PFSK-1 (cell line): ENCODE measurements around the gene CSPG5.

Experiments
- FOXP2 ChIP-seq: optimal IDR thresholded peaks from 2 replicates; pipeline ENCODE3; 2011; ENCODE audit warnings: borderline replicate concordance, control low read depth, inconsistent platforms; ENCODE audit not compliant: insufficient read depth; ENCODE audit errors: extremely low read length, extremely low read depth
- POLR2AphosphoS5 ChIP-seq: IDR thresholded peaks from 2 replicates; pipeline ENCODE4 v1.6.1; 2012; ENCODE audit warnings: low read depth, mild to moderate bottlenecking, control low read depth, low read length, moderate library complexity
- SIN3A ChIP-seq: IDR thresholded peaks from 2 replicates; pipeline ENCODE4 v1.6.1; 2012; ENCODE audit warnings: mild to moderate bottlenecking, low read length, moderate library complexity, borderline replicate concordance; ENCODE audit not compliant: insufficient read depth
- TAF1 ChIP-seq: IDR thresholded peaks from 2 replicates; pipeline ENCODE4 v1.6.1; 2012; ENCODE audit warnings: low read length, control low read depth, borderline replicate concordance; ENCODE audit not compliant: insufficient read depth
- TF ChIP-seq, protein P1 (sequence below), 2 experiments: IDR thresholded peaks; 2 replicates each; pipeline versions ENCODE4 v1.6.1 to v1.8.0; 2011 to 2012; ENCODE audit warnings: low read depth in 2 of 2, low read length in 2 of 2, control low read depth in 1 of 2, inconsistent platforms in 1 of 2, mild to moderate bottlenecking in 1 of 2, moderate library complexity in 1 of 2; ENCODE audit not compliant: insufficient read depth in 1 of 2

CSPG5 gene

DNA sequence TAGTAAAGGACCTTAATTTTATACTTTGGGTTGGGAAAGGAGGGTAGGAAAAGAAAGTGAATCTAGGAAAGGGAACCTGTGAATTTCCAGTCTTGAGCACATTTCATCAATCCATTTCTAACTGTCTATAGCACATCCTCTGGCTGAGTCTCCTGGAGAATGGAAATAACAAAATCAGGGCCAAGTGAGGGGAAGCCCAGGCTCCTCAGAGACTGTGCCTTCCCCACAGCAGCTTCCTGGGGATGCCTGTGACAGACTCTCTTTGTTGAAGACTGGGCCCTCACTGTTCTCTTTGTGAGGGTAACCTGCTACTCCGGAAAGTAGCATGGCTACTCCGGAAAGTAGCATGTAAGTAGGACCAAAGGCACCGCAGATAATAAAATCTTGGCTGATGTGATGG is 22.6 kb upstream of the CSPG5 start:
- no peak for TF ChIP-seq TAF1

DNA sequence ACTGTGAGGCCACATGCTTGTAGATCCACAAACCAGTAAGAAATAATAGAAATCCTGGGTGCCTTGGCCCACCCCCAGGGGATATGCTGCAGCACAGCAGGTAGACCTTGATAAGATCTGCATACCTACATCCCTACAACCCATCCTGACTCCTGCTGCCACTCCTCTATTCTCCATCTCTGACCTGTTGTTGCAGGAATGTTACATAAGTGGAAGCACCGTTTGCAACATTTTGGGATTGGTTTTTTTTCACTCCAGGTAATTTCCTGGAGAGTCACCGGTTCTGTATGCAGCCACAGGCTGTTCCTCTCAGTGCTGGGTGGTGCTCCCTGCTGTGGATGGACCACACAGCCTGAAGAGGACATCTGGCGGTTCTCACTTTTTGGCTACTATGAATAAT is 16.1 kb upstream of the CSPG5 start:
- TF ChIP-seq SIN3A, result no peak
- TF ChIP-seq, protein P1, sequence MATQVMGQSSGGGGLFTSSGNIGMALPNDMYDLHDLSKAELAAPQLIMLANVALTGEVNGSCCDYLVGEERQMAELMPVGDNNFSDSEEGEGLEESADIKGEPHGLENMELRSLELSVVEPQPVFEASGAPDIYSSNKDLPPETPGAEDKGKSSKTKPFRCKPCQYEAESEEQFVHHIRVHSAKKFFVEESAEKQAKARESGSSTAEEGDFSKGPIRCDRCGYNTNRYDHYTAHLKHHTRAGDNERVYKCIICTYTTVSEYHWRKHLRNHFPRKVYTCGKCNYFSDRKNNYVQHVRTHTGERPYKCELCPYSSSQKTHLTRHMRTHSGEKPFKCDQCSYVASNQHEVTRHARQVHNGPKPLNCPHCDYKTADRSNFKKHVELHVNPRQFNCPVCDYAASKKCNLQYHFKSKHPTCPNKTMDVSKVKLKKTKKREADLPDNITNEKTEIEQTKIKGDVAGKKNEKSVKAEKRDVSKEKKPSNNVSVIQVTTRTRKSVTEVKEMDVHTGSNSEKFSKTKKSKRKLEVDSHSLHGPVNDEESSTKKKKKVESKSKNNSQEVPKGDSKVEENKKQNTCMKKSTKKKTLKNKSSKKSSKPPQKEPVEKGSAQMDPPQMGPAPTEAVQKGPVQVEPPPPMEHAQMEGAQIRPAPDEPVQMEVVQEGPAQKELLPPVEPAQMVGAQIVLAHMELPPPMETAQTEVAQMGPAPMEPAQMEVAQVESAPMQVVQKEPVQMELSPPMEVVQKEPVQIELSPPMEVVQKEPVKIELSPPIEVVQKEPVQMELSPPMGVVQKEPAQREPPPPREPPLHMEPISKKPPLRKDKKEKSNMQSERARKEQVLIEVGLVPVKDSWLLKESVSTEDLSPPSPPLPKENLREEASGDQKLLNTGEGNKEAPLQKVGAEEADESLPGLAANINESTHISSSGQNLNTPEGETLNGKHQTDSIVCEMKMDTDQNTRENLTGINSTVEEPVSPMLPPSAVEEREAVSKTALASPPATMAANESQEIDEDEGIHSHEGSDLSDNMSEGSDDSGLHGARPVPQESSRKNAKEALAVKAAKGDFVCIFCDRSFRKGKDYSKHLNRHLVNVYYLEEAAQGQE (IDR thresholded peaks at IDR 0.05; ENCODE audit: insufficient read depth in 1 of 2, low read depth in 2 of 2, low read length in 2 of 2), result no peak
- TF ChIP-seq FOXP2, result no peak
- no peak for TF ChIP-seq POLR2AphosphoS5
- TF ChIP-seq TAF1, result no peak

DNA sequence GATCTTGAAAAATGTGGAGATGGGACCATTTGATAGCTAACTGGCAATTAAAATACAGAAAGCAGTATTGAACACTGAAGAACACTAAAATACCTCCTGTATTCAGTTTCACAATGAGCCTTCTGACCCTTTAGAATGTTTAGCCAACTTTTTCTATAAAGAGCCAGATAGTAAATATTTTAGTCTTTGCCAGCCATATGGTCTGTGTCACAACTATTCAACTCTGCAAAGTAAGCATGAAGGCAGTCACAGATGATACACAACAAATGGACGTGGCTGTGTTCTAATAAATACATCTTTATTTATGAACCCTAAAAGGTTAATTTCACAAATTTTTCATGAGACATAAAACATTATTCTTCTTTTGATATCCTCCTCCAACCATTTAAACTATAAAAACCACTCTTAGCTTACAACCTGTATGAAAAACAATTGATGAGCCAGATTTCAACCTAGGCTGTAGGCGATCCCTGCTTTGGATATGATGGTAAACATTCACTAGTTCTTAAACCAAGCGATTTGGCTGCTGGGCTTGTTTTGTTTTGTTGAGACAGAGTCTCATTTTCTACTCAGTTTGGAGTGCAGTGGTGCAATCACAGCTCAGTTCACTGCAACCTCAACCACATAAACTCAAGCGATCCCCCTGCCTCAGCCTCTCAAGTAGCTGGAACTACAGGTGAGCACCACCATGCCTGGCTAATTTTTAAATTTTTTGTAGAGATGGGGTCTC is 13.6 kb upstream of the CSPG5 start:
- no peak for TF ChIP-seq SIN3A
- TF ChIP-seq FOXP2, result no peak
- TF ChIP-seq, protein P1 (IDR thresholded peaks at IDR 0.05; ENCODE audit: insufficient read depth in 1 of 2, low read depth in 2 of 2, low read length in 2 of 2), result no peak
- TF ChIP-seq POLR2AphosphoS5, result no peak
- TF ChIP-seq TAF1, result no peak

DNA sequence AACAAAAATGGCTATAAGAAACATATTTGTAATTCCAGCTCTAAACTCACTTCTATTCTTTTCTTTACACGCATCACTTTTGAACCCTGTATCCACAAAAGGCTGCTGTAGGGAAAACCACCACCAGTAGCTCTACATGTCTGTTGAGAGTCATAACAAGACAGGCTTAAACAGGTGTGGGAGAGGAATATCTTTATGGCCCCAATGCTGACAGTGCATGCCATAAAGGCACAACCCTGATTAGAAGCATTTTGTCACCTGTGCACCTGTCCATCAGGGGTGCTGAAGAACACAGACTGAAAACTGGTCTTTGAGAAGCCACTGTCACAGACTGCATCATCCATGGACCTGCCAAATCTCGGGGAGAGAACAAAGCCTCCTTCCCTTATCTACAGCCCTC is 11.6 kb upstream of the CSPG5 start:
- TF ChIP-seq FOXP2, result no peak
- TF ChIP-seq, protein P1 (IDR thresholded peaks at IDR 0.05; ENCODE audit: insufficient read depth in 1 of 2, low read depth in 2 of 2, low read length in 2 of 2), result no peak
- TF ChIP-seq TAF1, result no peak

DNA sequence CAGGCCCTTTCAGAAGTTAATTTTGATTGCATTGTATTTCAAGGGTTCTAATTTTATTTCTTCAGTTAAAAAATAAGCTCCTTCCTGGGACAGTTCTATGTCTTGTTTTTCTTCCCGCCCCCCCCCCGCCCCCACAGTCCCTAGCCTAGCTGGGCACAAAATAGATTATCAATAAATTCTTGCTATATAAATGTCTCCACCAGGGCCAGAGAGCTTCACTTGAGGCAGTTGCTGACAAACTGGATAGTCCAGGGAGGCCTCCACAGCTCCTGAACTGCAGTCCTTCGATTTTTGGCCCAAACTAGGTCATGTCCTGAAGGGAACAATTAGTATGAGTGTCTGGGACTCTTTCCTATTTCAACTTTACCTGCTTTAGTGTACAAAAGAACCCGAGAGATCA is 9.9 kb upstream of the CSPG5 start:
- TF ChIP-seq SIN3A (no peak), TAF1 (no peak), POLR2AphosphoS5 (no peak), FOXP2 (no peak)
- TF ChIP-seq, protein P1 (IDR thresholded peaks at IDR 0.05; ENCODE audit: insufficient read depth in 1 of 2, low read depth in 2 of 2, low read length in 2 of 2), result no peak
